Suprapubic skin (tissue), 4 donors: ENCODE data around the gene MAP3K1. TPM values are rescaled to one million over a fixed set of nuclear protein-coding genes. Genes with fewer than 3 reads are reported as not detected.

Source experiments
- DNase-seq, 2 donors: peaks; one replicate each; pipeline ENCODE4 v3.0.0-alpha.2; 2019; ENCODE audit warnings: low spot score in 2 of 2
- H3K27ac ChIP-seq: fragments of 200-600 bp; sonication (generic); one replicate; pipeline ENCODE4 v1.5.1; 2019
- H3K27me3 ChIP-seq: fragments of 200-600 bp; sonication (generic); one replicate; pipeline ENCODE4 v1.5.1; 2019
- H3K36me3 ChIP-seq: fragments of 200-600 bp; sonication (generic); one replicate; pipeline ENCODE4 v1.5.1; 2019
- H3K4me1 ChIP-seq: fragments of 200-600 bp; sonication (generic); one replicate; pipeline ENCODE4 v1.5.1; 2019
- H3K4me3 ChIP-seq: fragments of 200-600 bp; sonication (generic); one replicate; pipeline ENCODE4 v1.5.1; 2019; ENCODE audit warnings: mild to moderate bottlenecking
- H3K9me3 ChIP-seq: fragments of 200-600 bp; sonication (generic); one replicate; pipeline ENCODE4 v1.5.1; 2019
- EP300 ChIP-seq: sonication (generic); formaldehyde crosslinking; IDR thresholded peaks from one replicate; pipeline ENCODE4 v1.6.1; 2017; ENCODE audit warnings: antibody characterized with exemption
- POLR2A ChIP-seq, 2 donors: fragments of 450-650 bp; IDR thresholded peaks; one replicate each; pipeline ENCODE4 v1.6.1; 2017; ENCODE audit warnings: antibody characterized with exemption in 2 of 2, mild to moderate bottlenecking in 2 of 2, moderate library complexity in 2 of 2
- POLR2AphosphoS5 ChIP-seq, 3 donors: sonication (generic); formaldehyde crosslinking; IDR thresholded peaks; one replicate each; pipeline ENCODE4 v1.6.1; 2017; ENCODE audit warnings: antibody characterized with exemption in 3 of 3
- WGBS: methylation state at CpG from one replicate; pipeline ENCODE4 v1.1.5; 2018; 5-methylcytosine and 5-hydroxymethylcytosine counted together
- total RNA-seq, 4 donors: library from RNA; depleted of rRNA; stranded (reverse); fragments of >200 nt; gene quantifications; one replicate each; pipeline ENCODE4 v1.1.0, GENCODE V29; 2016
- TF ChIP-seq, protein P1 (sequence below), 2 donors: fragments of 200-600 bp in 1 of 2; fragments of 450-650 bp in 1 of 2; sonication (generic) in 1 of 2; IDR thresholded peaks; one replicate each; pipeline ENCODE4 v1.5.1; 2016 to 2019; ENCODE audit warnings: antibody characterized with exemption in 2 of 2, mild to moderate bottlenecking in 1 of 2, moderate library complexity in 1 of 2

MAP3K1 gene
- total RNA-seq, 4 donors from 2014 or later = 48.4 to 89.2 (median 61.1) TPM

DNA sequence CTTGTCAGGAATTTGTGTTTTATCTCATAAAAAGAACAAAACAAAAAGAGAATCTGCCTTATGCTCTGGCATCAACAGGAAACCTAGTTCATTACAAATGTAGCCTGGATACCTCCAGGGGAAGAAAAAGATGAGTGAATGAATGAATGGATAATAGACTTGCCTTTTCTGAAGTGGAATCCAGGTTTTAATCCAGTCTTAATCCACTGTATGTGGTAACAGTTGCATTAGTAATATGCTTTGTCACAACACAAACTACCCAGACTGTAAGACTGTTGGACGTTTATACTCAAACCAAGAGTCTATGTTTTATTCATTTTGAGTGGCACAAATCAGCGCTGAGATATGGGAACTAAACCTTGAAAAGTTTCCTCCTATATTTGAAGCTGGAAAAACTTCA lies 32.1 kb upstream of the MAP3K1 start:
- no peak for DNase-seq
- Histone ChIP-seq H3K36me3 (no peaks in the 10 kb centered on the region), H3K4me3 (no peak overlapping the region), H3K9me3 (no peaks in the 10 kb centered on the region), H3K27ac (no peak overlapping the region), H3K27me3 (no peaks in the 10 kb centered on the region), H3K4me1 (no peaks in the 10 kb centered on the region)
- WGBS = 95% methylated on average over 2 of the region's 2 CpGs
- TF ChIP-seq POLR2A (IDR thresholded peaks at IDR 0.05) (no peak), POLR2AphosphoS5 (IDR thresholded peaks at IDR 0.05) (no peak), EP300 (no peak)
- TF ChIP-seq, protein P1, sequence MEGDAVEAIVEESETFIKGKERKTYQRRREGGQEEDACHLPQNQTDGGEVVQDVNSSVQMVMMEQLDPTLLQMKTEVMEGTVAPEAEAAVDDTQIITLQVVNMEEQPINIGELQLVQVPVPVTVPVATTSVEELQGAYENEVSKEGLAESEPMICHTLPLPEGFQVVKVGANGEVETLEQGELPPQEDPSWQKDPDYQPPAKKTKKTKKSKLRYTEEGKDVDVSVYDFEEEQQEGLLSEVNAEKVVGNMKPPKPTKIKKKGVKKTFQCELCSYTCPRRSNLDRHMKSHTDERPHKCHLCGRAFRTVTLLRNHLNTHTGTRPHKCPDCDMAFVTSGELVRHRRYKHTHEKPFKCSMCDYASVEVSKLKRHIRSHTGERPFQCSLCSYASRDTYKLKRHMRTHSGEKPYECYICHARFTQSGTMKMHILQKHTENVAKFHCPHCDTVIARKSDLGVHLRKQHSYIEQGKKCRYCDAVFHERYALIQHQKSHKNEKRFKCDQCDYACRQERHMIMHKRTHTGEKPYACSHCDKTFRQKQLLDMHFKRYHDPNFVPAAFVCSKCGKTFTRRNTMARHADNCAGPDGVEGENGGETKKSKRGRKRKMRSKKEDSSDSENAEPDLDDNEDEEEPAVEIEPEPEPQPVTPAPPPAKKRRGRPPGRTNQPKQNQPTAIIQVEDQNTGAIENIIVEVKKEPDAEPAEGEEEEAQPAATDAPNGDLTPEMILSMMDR (IDR thresholded peaks at IDR 0.05) = no peak

- no peaks in the 10 kb centered on the region for H3K27me3 ChIP-seq
- H3K4me3 ChIP-seq = no peak overlapping the region
- H3K9me3 ChIP-seq = no peaks in the 10 kb centered on the region
- no peak for DNase-seq
- TF ChIP-seq, protein P1 (IDR thresholded peaks at IDR 0.05) = no peak
- TF ChIP-seq POLR2AphosphoS5 (IDR thresholded peaks at IDR 0.05) = no peak
- TF ChIP-seq POLR2A (IDR thresholded peaks at IDR 0.05) = no peak
- TF ChIP-seq EP300 = no peak
- no peaks in the 10 kb centered on the region for H3K36me3 ChIP-seq
- no peak overlapping the region for H3K27ac ChIP-seq
- no peaks in the 10 kb centered on the region for H3K4me1 ChIP-seq
- 81% methylated on average over 2 of the region's 2 CpGs for WGBS
Observed at GRCh38 chr5:56786346-56786745, 29.0 kb upstream of the MAP3K1 start.

- Histone ChIP-seq H3K36me3 (no peaks in the 10 kb centered on the region), H3K4me1 (no peaks in the 10 kb centered on the region), H3K9me3 (no peaks in the 10 kb centered on the region), H3K27ac (no peak overlapping the region), H3K4me3 (no peak overlapping the region), H3K27me3 (no peaks in the 10 kb centered on the region)
- TF ChIP-seq, protein P1 (IDR thresholded peaks at IDR 0.05) = no peak
- no peak for TF ChIP-seq POLR2AphosphoS5 (IDR thresholded peaks at IDR 0.05)
- no peak for TF ChIP-seq POLR2A (IDR thresholded peaks at IDR 0.05)
- TF ChIP-seq EP300 = no peak
- no peak for DNase-seq
- WGBS = 91% methylated on average over 3 of the region's 3 CpGs
Observed at GRCh38 chr5:56791396-56791795, 24.0 kb upstream of the MAP3K1 start.

DNA sequence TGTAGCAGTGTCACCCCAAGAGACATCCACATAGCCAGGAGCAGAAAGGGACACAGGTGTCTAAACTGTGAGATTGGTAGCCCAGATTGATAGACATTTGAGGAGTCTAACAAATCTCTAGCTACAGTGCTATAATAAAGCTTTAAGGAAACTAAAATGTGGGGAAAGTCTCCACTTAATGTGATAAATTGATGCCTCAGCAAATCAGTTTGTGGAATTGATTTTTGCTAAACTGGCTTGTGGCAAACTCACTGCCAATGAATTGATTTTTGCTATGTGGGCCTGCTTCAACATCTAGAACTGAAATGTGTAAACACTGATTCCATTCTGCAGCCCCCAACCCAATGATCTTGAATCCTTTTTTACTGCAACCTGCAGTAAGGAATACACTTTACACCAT lies 16.8 kb upstream of the MAP3K1 start:
- Histone ChIP-seq H3K27ac (no peak overlapping the region), H3K4me1 (peaks cover 2% of the 10 kb centered on the region), H3K9me3 (no peaks in the 10 kb centered on the region), H3K4me3 (no peak overlapping the region), H3K36me3 (no peaks in the 10 kb centered on the region), H3K27me3 (no peaks in the 10 kb centered on the region)
- no peak for DNase-seq
- TF ChIP-seq, protein P1 (IDR thresholded peaks at IDR 0.05) = no peak
- TF ChIP-seq POLR2AphosphoS5 (IDR thresholded peaks at IDR 0.05) (no peak), EP300 (no peak), POLR2A (IDR thresholded peaks at IDR 0.05) (no peak)

DNA sequence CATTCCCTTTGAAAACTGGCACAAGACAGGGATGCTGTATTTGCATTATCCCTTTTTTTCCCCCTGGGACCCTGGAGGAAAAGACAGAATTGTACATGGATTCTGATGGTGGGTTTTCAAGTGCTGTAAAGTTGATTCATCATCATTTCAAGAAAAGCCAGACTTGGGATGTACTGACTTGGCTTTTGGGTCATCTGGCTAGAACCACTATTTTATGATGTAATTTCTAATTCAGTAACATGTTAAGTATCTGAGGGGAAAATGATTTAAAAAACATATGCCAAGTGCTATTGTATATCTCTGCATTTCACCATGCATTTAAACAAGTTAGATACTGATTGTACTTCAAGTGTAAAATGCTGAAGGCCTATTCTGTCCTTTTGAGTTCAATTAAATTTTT lies 15.2 kb upstream of the MAP3K1 start:
- no peaks in the 10 kb centered on the region for H3K27me3 ChIP-seq
- H3K4me1 ChIP-seq = peaks cover 2% of the 10 kb centered on the region
- H3K4me3 ChIP-seq = no peak overlapping the region
- H3K36me3 ChIP-seq = no peaks in the 10 kb centered on the region
- H3K27ac ChIP-seq = no peak overlapping the region
- no peaks in the 10 kb centered on the region for H3K9me3 ChIP-seq
- no peak for TF ChIP-seq EP300
- TF ChIP-seq, protein P1 (IDR thresholded peaks at IDR 0.05) = no peak
- TF ChIP-seq POLR2AphosphoS5 (IDR thresholded peaks at IDR 0.05) = no peak
- no peak for TF ChIP-seq POLR2A (IDR thresholded peaks at IDR 0.05)
- no peak for DNase-seq
